ENCODE measurements around the gene DMKN.

DMKN gene

DNA sequence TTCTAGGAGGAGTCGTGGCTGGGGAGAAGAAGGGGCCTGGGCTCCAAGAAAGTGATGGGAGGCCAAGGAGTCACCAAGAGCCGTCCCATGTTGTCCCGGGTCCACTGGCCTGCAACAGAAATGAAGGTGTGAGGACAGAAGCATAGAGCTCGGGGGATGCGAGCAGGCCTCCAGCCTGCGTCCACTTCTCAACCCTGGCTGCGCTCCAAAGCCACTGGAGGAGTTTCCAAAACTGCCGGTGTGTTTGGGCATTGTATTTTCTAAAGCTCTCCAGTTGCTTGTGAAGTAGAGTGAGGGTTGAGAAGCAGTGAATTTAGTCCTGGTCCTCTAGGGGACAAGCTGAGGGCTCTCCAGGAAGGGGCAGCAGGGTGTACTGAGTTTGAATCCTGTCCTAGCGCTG is 52.4 kb downstream of the DMKN start:
- DNase-seq = no peak

DNA sequence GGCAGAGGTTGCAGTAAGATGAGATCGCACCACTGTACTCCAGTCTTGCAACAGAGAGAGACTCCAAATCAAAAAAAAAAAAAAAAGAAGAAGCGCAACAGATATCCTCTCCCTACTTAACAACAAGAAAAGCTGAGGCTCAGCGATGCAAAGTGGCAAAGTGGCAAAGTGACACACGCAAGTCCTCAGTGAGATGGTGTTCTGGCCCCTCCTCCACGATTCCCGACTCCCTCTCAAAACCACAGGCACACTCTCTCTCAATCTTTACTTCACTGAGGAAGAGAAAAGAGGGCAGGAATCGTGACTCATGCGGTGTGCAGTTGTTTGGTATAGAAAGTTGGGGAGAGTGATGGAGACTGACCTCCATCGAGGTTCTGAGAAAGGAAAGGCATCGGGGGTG is 52.8 kb downstream of the DMKN start:
- no peak for DNase-seq

DNA sequence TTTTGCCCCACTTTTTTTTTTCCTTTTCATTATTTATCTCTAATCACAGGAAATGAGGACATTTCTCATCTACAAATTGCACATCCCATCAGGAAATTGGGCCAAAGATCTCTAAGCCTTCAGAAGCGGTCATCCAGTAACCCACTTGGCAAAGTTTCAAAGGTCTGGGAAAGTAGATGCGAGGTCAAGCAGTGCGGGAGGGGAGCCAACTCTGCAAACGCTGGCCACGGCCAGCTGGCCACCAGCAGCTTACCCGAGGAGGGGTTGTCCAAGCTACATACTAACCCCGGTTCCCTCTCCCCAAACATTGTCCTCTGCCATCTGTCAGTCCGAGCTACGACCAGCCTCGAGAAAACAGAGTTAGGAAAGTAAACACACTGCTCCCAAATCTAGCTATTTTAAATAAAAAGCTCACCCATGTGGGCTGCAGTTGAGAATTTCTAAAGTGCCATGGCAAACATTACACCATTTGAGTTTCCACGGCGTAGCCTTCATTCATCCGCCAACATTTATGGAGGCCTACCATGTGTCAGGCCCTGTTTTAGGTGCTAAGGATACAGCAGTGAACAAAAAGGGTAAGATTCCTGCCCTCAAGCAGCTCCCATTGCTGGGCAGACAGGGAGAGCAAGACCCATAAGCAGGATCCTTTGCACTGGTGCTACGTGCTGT is 53.9 kb downstream of the DMKN start:
- no peak for DNase-seq

DNA sequence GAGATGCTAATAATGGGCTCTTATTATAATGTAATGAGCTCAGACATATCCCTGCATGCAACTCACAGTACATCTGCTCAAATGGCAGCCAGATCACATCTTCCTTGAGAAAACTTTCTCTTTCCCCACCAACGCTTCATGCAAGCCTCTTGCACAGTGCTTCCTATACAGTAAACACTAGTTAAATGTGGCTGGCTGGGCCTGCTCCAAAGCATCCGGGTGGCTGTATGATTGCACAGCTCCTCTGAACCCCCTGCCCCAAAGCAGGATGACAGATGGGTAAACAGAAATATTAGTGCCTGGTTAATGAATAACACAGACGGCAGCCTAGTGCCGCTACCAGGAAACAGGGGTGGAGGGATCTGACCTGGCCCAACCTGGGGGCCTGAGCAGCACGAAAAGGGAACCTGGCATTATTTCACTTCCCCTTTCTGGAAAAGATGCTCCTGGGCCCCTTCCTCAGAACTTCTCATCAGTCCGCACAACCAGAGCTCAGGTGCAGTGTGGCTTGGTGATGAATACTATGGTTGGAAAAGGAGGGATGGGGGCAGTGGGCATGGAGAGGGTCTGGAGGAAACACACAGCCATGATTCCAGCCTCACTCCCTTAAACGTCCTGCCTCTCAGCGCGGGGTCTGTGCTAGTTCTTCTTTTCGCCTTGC is 54.6 kb downstream of the DMKN start:
- DNase-seq = peak in 2 of 14 donors; percentile 13 to 21

DNA sequence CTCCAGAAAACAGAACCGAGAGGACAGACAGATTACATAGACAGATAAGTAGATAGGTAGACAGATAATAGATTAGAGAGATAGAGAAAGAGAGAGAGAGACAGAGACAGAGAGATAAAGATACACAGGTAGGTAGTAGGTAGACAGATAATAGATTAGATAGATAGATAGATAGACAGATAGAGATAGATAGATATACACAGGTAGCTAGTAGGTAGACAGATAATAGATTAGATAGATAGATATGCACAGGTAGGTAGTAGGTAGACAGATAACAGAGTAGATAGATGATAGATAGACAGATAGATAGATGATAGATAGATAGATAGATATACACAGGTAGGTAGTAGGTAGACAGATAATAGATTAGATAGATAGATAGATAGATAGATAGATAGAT is 55.3 kb downstream of the DMKN start:
- DNase-seq = no peak

DNA sequence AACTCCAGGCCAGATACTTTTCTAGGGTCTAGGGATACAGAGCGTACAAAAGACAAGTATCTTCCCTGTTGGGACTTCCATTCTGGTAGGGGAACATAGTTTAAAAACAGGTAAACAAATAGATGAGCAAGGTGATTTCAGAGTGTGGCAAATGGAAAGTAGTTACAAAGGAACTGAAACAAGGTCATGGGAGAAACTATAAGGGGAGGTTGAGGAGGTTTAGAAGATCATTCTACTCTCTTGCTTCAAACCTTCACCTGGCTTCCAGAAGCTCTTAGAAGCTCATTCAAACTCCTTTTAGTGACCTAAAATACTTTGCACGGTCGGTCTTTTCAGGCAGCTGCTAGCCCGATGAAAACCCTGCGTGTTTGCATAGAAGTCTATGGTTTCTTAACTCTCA is 56.3 kb downstream of the DMKN start:
- no peak for DNase-seq

DNA sequence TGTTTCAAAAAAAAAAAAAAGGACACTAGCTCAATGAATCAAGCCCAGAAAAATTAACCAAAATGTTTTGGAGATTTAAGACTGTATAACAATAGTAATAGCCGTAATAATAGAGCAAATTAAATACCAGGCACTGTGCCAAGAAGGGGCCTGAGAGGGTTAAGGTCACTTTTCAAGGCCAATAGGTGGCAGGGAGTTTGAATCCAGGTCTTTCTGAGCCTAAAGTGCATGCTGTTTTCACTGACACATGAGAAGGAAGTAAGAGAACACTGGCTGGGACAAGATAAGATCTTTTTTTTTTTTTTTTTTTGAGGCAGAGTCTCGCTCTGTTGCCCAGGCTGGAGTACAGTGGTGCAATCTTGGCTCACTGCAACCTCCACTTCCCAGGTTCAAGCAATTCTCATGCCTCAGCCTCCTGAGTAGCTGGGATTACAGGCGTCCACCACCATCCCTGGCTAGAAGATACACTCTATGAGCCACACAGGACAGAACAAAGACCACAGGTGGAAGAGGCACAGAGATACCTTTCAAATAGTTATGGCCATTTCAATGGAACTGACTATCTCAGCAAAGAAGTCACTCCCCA is 57.7 kb downstream of the DMKN start:
- DNase-seq = no peak

DNA sequence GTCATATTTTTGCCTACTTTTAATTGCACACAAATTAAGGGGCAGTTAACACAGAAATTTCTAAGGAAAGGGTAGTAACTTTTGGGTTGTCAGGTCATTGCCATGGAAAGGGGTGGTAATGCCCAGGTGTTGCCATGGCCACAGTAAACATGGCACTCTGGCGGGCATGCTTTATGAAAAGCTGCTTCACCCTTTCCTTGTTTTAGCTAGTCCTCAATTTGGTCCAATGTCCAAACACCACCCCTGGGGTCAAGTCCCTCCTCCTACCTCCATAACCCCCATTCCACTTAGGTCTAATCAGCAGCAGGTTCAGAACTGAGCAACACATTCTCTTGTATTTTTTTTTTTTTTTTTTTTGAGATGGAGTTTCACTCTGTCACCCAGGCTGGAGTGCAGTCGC is 58.8 kb downstream of the DMKN start:
- no peak for DNase-seq

DNA sequence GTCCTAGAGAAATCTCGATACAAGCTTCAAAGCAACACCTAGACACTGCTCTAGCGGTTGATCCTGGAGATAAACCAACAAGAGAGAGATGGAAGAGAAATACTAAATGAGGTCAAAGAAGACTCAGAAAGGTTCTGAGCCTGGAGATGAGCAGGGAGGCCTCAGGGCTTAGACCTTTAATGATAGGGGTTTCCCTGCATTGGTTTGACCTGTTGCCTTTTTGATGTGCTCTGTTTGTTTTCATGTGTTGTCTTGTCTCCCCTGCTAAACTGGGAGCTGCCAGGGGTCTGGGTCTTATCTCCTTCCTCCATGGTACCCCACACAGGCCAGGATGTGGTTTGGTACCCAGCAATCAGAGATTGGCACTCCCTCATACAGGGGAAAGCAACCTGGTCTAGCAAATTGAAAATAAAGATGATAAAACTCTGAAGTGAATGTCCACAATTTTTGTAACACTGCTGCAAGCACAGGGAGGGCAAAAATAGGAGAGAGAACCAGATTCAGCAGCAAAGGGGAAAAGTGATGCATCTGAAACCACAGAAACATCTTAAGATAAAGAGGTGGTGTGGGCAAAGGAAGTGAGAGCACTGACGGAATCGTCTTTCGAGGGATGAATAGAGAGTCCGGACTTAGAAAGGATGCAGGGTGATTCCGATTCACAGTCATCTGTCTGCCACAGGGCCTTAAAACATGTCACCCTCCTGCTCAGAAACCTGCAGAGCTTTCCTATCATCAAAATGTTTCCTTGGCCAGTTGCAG is 61.9 kb downstream of the DMKN start:
- DNase-seq = no peak

DNA sequence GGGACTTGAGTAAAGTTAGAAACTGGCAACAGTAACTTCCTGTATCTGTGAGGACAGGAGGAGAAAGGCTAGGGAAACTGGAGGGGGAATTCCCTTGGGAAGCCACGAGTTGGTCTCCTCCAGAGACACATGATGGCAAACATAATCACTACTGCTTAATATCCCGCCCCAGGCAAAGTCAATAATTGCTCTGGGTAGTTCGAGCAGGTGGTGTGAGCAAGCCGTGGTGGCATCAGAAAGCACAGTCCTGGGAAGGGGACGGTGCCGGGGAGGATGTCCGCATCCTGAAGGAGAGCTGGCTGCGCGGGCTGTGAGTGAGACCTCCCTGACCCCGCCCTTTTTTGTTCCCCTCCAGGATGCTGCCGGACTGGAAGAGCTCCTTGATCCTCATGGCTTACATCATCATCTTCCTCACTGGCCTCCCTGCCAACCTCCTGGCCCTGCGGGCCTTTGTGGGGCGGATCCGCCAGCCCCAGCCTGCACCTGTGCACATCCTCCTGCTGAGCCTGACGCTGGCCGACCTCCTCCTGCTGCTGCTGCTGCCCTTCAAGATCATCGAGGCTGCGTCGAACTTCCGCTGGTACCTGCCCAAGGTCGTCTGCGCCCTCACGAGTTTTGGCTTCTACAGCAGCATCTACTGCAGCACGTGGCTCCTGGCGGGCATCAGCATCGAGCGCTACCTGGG is 63.9 kb downstream of the DMKN start:
- no peak for DNase-seq

DNA sequence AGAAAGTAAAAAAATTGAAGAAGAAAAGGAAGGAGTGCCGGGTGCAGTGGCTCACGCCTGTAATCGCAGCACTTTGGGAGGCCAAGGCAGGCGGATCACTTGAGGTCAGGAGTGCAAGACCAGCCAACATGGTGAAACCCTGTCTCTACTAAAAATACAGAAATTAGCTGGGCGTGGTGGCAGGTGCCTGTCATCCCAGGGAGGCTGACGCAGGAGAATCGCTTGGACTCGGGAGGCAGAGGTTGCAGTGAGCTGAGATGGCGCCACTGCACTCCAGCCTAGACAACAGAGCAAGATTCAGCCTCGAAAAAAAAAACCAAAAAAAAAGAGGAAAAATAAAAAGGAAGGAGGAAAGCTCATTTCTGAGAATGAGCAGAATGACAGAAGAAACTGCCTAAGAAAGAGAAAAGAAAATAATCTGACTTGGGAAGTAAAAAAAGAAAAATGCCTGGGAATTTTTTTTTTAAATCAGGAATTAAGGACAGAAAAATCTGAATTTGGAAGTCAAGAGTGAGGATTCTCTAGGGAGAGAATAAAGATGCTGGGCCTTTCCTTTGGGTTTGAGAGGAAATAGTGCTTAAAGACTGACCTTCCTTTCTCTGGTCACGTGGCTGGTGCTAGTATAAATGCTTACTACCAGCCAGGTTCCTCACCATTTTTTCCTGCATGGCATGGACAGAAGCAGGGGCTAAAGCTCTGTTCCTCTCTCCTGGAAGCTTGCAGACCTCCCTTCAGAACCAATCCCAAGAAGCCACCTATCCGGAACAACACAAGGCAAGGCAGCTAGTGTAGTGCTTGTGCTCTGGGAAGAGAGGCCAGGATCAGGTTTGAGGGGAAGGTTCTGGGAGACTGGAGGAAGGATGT is 65.6 kb downstream of the DMKN start, which contains the start of gene FFAR2:
TSS of gene FFAR2 (plus strand) at position 652 of the 864 bp plus-strand sequence. CDS start 1,458 bp downstream, outside the sequence.
- DNase-seq = no peak

All from C1 segment of cervical spinal cord (tissue), 14 donors.